Chondrocyte (in vitro differentiated cells): Measurements from ENCODE around the gene CDK14. TPM values are rescaled to one million over a fixed set of nuclear protein-coding genes. Genes with fewer than 3 reads are reported as not detected.

Experiments
- DNase-seq: peaks from one replicate; pipeline ENCODE4 v3.0.0; 2021; ENCODE audit warnings: mixed read lengths, low spot score
- H3K27ac Mint-ChIP-seq: one replicate; pipeline ENCODE4 v1.8.0; 2021; ENCODE audit warnings: mild to moderate bottlenecking, moderate library complexity, mixed read lengths; ENCODE audit not compliant: unreplicated experiment
- H3K27me3 Mint-ChIP-seq: 2 replicates; pipeline ENCODE4 v1.8.0; 2021; ENCODE audit warnings: low read depth, mixed read lengths
- H3K36me3 Mint-ChIP-seq: 2 replicates; pipeline ENCODE4 v1.8.0; 2021; ENCODE audit warnings: low read depth, mixed read lengths
- H3K4me1 Mint-ChIP-seq: 2 replicates; pipeline ENCODE4 v1.8.0; 2021; ENCODE audit warnings: low read depth, mild to moderate bottlenecking, mixed read lengths
- H3K4me3 Mint-ChIP-seq: one replicate; pipeline ENCODE4 v1.8.0; 2021; ENCODE audit warnings: mild to moderate bottlenecking, moderate library complexity, mixed read lengths; ENCODE audit not compliant: unreplicated experiment
- H3K9me3 Mint-ChIP-seq: 2 replicates; pipeline ENCODE4 v1.8.0; 2021; ENCODE audit warnings: low read depth, mixed read lengths
- total RNA-seq: library from RNA; stranded (reverse); gene quantifications from 3 replicates; pipeline ENCODE4 v1.2.1, GENCODE V29; 2021
- TF ChIP-seq, protein P1 (sequence below): fragments of 200-600 bp; sonication (generic); IDR thresholded peaks from 2 replicates; pipeline ENCODE4 v1.5.0; 2021; ENCODE audit warnings: antibody characterized with exemption, mild to moderate bottlenecking, moderate library complexity

The CDK14 gene
- total RNA-seq, 1 donor from 2014 or later: 61.4 TPM

GRCh38 chr7:91029688-91030087 is 433.6 kb downstream of the CDK14 start:
- TF ChIP-seq, protein P1, sequence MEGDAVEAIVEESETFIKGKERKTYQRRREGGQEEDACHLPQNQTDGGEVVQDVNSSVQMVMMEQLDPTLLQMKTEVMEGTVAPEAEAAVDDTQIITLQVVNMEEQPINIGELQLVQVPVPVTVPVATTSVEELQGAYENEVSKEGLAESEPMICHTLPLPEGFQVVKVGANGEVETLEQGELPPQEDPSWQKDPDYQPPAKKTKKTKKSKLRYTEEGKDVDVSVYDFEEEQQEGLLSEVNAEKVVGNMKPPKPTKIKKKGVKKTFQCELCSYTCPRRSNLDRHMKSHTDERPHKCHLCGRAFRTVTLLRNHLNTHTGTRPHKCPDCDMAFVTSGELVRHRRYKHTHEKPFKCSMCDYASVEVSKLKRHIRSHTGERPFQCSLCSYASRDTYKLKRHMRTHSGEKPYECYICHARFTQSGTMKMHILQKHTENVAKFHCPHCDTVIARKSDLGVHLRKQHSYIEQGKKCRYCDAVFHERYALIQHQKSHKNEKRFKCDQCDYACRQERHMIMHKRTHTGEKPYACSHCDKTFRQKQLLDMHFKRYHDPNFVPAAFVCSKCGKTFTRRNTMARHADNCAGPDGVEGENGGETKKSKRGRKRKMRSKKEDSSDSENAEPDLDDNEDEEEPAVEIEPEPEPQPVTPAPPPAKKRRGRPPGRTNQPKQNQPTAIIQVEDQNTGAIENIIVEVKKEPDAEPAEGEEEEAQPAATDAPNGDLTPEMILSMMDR: no peak
- H3K4me3 Mint-ChIP-seq: no peak overlapping the region
- peaks cover 3% of the 10 kb centered on the region for H3K36me3 Mint-ChIP-seq
- no peaks in the 10 kb centered on the region for H3K27me3 Mint-ChIP-seq
- no peak for DNase-seq
- peaks cover 26% of the 10 kb centered on the region for H3K4me1 Mint-ChIP-seq
- H3K27ac Mint-ChIP-seq: no peak overlapping the region
- peaks cover 4% of the 10 kb centered on the region for H3K9me3 Mint-ChIP-seq

GRCh38 chr7:91030680-91031380 is 434.7 kb downstream of the CDK14 start:
- no peak for DNase-seq
- peaks cover 27% of the 10 kb centered on the region for H3K4me1 Mint-ChIP-seq
- peaks cover 4% of the 10 kb centered on the region for H3K9me3 Mint-ChIP-seq
- H3K36me3 Mint-ChIP-seq: peaks cover 3% of the 10 kb centered on the region
- TF ChIP-seq, protein P1: no peak
- no peaks in the 10 kb centered on the region for H3K27me3 Mint-ChIP-seq
- no peak overlapping the region for H3K4me3 Mint-ChIP-seq
- peak overlapping the region; percentile 13 for H3K27ac Mint-ChIP-seq

- H3K4me3 Mint-ChIP-seq: no peak overlapping the region
- no peak for DNase-seq
- H3K4me1 Mint-ChIP-seq: peaks cover 27% of the 10 kb centered on the region
- H3K36me3 Mint-ChIP-seq: peaks cover 3% of the 10 kb centered on the region
- H3K27ac Mint-ChIP-seq: no peak overlapping the region
- H3K27me3 Mint-ChIP-seq: no peaks in the 10 kb centered on the region
- TF ChIP-seq, protein P1: no peak
- peaks cover 4% of the 10 kb centered on the region for H3K9me3 Mint-ChIP-seq
Measured at GRCh38 chr7:91031757-91032156, 435.6 kb downstream of the CDK14 start.

DNA sequence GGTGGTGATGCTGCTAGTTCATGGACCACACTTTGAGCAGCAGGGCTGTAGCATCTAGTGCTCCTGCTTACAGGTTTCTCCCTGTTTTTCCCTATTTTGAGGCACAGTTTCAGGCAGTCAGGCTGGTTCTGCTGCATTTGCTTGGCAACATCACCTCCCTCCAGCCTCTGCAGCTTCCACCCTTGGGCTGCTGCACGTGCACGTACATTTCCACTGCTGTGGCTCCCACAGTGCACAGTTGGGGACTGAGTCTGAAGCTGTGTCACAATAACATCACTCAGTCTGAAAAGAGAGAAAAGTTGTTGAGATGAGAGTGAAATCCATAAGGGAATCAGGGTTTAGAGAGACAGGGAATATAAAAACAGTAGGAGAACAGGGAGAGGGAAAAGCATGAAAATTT is 437.5 kb downstream of the CDK14 start:
- no peak for DNase-seq
- H3K4me3 Mint-ChIP-seq: no peak overlapping the region
- TF ChIP-seq, protein P1: no peak
- H3K4me1 Mint-ChIP-seq: peaks cover 27% of the 10 kb centered on the region
- no peaks in the 10 kb centered on the region for H3K27me3 Mint-ChIP-seq
- peaks cover 3% of the 10 kb centered on the region for H3K36me3 Mint-ChIP-seq
- peaks cover 4% of the 10 kb centered on the region for H3K9me3 Mint-ChIP-seq
- no peak overlapping the region for H3K27ac Mint-ChIP-seq

DNA sequence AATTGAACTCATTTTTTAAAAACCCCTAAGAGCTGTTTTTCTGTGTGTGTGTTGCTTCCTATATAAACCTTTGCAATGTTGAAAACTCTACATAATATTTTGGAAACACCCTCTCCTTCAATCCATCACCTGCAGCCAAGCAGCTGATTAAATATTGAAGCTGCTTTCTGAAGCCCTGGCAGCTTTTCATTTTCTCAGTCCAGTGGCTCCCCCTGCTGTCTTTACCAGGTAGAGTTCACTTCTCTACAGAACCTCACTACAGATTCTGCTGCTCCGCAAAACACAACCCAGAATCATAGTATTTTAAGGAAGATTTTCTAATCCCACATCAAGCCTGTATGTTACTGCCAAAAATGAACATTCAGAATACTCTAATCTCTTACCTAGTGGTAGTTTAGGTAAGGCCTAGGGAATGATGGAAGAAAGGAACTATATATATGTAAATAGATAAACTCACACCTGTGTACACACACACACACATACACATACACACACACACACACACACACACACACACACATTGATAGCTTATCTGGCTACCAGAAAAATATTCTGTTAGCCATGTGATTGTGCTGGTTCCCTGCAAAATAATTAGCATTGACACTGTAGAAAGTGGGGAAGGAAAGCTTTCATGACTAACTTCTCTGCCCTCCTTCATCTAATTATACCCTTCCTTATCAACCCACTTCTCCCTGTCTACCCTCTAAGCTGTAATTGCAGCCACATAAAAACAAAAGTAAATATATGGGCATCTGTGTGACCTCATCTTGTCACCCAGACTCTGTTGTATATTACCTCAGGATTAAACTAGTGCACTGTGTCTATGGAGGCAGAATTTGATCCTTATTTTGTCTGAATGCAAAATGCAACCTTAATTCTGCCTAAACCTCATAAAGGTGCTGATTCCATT is 438.6 kb downstream of the CDK14 start:
- no peak for DNase-seq
- Mint-ChIP-seq H3K36me3 (peaks cover 8% of the 10 kb centered on the region), H3K27ac (no peak overlapping the region), H3K4me3 (no peak overlapping the region), H3K9me3 (peaks cover 4% of the 10 kb centered on the region), H3K4me1 (peaks cover 25% of the 10 kb centered on the region), H3K27me3 (no peaks in the 10 kb centered on the region)
- TF ChIP-seq, protein P1: peak; percentile 90
